PC-3 (cell line): ENCODE measurements around the gene ALOX12B. TPM values are rescaled to one million over a fixed set of nuclear protein-coding genes. Genes with fewer than 3 reads are reported as not detected.

ENCODE experiments used
- ATAC-seq: fragments of 200-7000 bp; cut with Tn5 transposase; 2 replicates; pipeline ENCODE4 v1.9.1; 2020; ENCODE audit warnings: mild to moderate bottlenecking, moderate library complexity
- BruUV-seq: library from RNA; stranded (reverse); fragments of 400-500 nt; replicated peaks from 2 replicates; lab custom pipeline; 2021; lab: Mats Ljungman, UMichigan
- CTCF ChIA-PET: fragments of 300-600 bp; sonication (Branson Sonifier 250); formaldehyde crosslinking; loops from one replicate; lab custom pipeline; 2022; ENCODE audit warnings: antibody characterized with exemption; lab: Charles Lee
- POLR2A ChIA-PET: fragments of 300-600 bp; sonication (Branson Sonifier 250); formaldehyde crosslinking; loops from one replicate; lab custom pipeline; 2022; ENCODE audit warnings: antibody characterized with exemption; ENCODE audit not compliant: unreplicated experiment; lab: Charles Lee
- DNase-seq: peaks from one replicate; pipeline ENCODE4 v3.0.0-alpha.2; 2015
- H2AFZ ChIP-seq: fragments of 300-600 bp; sonication (generic); 2 replicates; pipeline ENCODE4 v1.6.0; 2016; ENCODE audit warnings: antibody characterized with exemption, low read length
- H3F3A ChIP-seq: fragments of 300-600 bp; sonication (generic); one replicate; pipeline ENCODE4 v1.6.0; 2017; ENCODE audit warnings: antibody characterized with exemption, low read length, control low read depth, mild to moderate bottlenecking; ENCODE audit not compliant: unreplicated experiment
- H3K27ac ChIP-seq: fragments of 300-600 bp; sonication (generic); 2 replicates; pipeline ENCODE4 v1.5.1; 2016; ENCODE audit warnings: mild to moderate bottlenecking, low read length
- H3K27me3 ChIP-seq: fragments of 300-600 bp; sonication (generic); 2 replicates; pipeline ENCODE4 v1.6.1; 2016; ENCODE audit warnings: low read length, mixed read lengths
- H3K36me3 ChIP-seq: fragments of 300-600 bp; sonication (generic); 2 replicates; pipeline ENCODE4 v1.6.1; 2016; ENCODE audit warnings: low read depth, mixed run types, low read length, mixed read lengths
- H3K4me1 ChIP-seq: fragments of 300-600 bp; sonication (generic); 2 replicates; pipeline ENCODE4 v1.5.1; 2016; ENCODE audit warnings: low read length; ENCODE audit not compliant: insufficient read depth
- H3K4me2 ChIP-seq: fragments of 300-600 bp; sonication (generic); 2 replicates; pipeline ENCODE4 v1.6.0; 2016; ENCODE audit warnings: low read length
- H3K4me3 ChIP-seq: fragments of 300-600 bp; sonication (generic); 2 replicates; pipeline ENCODE4 v1.5.1; 2016; ENCODE audit warnings: mild to moderate bottlenecking, low read length, mixed read lengths
- H3K79me2 ChIP-seq: fragments of 300-600 bp; sonication (generic); 2 replicates; pipeline ENCODE4 v1.6.1; 2017; ENCODE audit warnings: low read length, mixed read lengths
- H3K9ac ChIP-seq: fragments of 300-600 bp; sonication (generic); 2 replicates; pipeline ENCODE4 v1.6.0; 2016; ENCODE audit warnings: mild to moderate bottlenecking, low read length
- H3K9me2 ChIP-seq: fragments of 300-600 bp; sonication (generic); replicated peaks from 2 replicates; pipeline ENCODE4 v1.6.1; 2016; ENCODE audit warnings: mixed run types, low read length, mixed read lengths
- H3K9me3 ChIP-seq: fragments of 300-600 bp; sonication (generic); 2 replicates; pipeline ENCODE4 v1.6.1; 2016; ENCODE audit warnings: low read length, mixed read lengths
- H4K20me1 ChIP-seq: fragments of 300-600 bp; sonication (generic); 2 replicates; pipeline ENCODE4 v1.6.1; 2016; ENCODE audit warnings: low read length, mixed read lengths
- EZH2 ChIP-seq: fragments of 300-600 bp; sonication (generic); IDR thresholded peaks from one replicate; pipeline ENCODE4 v1.6.1; 2017; ENCODE audit warnings: antibody characterized with exemption, mild to moderate bottlenecking, low read length; ENCODE audit not compliant: unreplicated experiment
- EZH2phosphoT487 ChIP-seq: fragments of 300-600 bp; sonication (generic); IDR thresholded peaks from 2 replicates; pipeline ENCODE4 v1.6.1; 2018; ENCODE audit warnings: mild to moderate bottlenecking, antibody characterized with exemption, low read length, borderline replicate concordance
- intact Hi-C: fragments of 100-400 bp; cut with micrococcal nuclease; formaldehyde crosslinking; loops from 2 replicates; pipeline ENCODE4 v1.9.0; 2023
- total RNA-seq: library from RNA; depleted of rRNA; stranded (reverse); fragments of >200 nt; gene quantifications from 2 replicates; pipeline ENCODE4 v1.2.3, GENCODE V29; 2014
- TF ChIP-seq, protein P1 (sequence below): fragments of 300-600 bp; sonication (generic); conservative IDR thresholded peaks from 2 replicates; pipeline ENCODE4 v1.5.1; 2017; ENCODE audit warnings: antibody characterized with exemption, low read depth, mild to moderate bottlenecking, low read length

Gene ALOX12B
- total RNA-seq, 1 experiment from 2014 or later: 0.55 TPM

DNA sequence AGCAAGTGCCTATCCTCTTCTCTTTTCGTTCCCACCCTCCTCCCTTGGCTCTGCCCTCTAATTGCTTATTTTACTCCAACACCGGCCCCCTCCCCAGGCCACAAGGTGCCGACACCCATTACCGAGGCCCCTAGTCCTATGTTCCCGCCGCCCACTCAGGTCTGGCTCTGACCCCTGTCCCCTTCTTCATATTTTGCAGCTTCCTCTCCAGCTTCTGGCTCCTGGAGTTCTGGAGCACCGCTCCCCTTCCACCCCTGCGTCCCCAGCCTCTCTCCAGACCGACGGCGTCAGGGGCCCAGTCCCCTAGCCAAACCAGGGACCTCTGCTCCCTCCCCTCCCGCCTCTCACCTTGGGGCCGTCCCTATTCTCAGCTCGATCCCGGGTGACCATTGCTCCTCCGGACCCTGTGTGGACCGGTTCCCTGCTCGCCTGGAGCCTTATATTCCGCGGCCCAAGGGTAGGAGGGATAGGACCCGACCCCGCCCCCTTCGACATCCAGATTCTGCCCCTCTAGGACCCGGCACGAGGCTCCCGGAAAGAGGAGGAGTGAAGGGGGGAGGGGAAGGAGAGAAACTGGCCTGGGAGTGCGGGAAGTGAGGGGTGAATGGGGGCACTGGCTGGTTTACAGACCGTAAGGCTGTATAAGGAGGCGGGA lies 36.3 kb upstream of the ALOX12B start, which contains the start of gene HES7:
TSS of gene HES7 (minus strand) at position 412 of the 655 bp plus-strand sequence. CDS start at position 390, 22 bp downstream.
- Histone ChIP-seq H3K36me3 (no peaks in the 10 kb centered on the region), H3K27me3 (no peaks in the 10 kb centered on the region), H3K4me2 (peak within 1 kb of the TSS; percentile 96), H3K9ac (no peak within 1 kb of the TSS), H3K27ac (no peak within 1 kb of the TSS), H2AFZ (peak within 1 kb of the TSS; percentile 82), H3K9me2 (no peaks in the 10 kb centered on the region), H4K20me1 (peaks cover 3% of the 10 kb centered on the region), H3K9me3 (no peaks in the 10 kb centered on the region), H3K79me2 (no peaks in the 10 kb centered on the region), H3K4me3 (peak within 1 kb of the TSS; percentile 91), H3F3A (peaks cover 7% of the 10 kb centered on the region), H3K4me1 (peaks cover 13% of the 10 kb centered on the region; the same call in 1 of the 2 replicates)
- ATAC-seq: no peak
- no TSS peak for BruUV-seq
- no peak for TF ChIP-seq EZH2phosphoT487
- intact Hi-C loops: no loop called here
- POLR2A ChIA-PET: no interaction called here
- DNase-seq: peak; percentile 4
- CTCF ChIA-PET: interaction anchor here (1.1 kb wide), 1 partner anchor 50 kb away, joined by 3 read pairs; no protein-coding TSS in a partner anchor

DNA sequence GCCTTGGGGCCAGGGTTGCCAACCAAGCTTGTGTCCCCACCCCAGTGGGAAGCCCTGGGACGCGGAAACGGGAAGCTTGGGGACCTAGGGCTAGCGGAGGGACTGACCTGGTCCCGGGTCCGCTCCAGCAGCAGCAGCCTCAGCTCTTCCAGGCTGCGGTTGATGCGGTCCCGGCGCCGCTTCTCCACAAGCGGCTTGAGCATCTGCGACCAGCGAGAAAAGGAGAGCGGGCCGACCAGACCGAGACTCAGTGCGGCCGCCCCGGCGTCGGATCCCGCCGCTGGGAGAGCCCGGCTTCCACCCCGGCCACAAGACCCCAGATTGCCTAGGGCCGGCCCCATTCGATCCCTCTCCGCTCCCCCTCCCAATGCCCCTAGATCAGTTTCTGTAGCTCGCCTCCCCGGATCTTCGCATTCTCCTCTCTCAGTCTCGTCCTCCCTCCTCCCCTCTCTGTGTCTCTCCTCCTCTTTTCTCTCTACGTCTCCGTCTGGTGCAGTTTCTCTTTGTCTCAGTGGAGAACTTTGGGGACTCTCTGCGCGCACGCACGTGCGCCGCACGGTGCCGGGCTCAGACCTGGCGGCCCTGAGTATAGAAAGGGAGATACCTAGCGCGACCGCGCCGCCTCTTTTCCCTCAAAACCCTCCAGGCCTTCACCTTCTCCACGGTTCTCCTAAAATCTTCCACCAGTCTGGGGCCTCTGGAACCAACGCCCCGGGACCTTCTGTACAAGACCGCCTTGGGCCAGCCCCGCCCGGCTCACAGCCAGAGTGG lies 35.6 kb upstream of the ALOX12B start:
- intact Hi-C loops: no loop called here
- DNase-seq: peak; percentile 16
- H3K9me3 ChIP-seq: no peaks in the 10 kb centered on the region
- CTCF ChIA-PET: no interaction called here
- peak overlapping the region; percentile 82 for H2AFZ ChIP-seq
- H3K4me1 ChIP-seq: peaks cover 13% of the 10 kb centered on the region; the same call in 1 of the 2 replicates
- ATAC-seq: no peak
- H3K4me3 ChIP-seq: peak overlapping the region; percentile 91
- no peaks in the 10 kb centered on the region for H3K36me3 ChIP-seq
- no peak overlapping the region for H3K27ac ChIP-seq
- H3K4me2 ChIP-seq: peak overlapping the region; percentile 96
- no peaks in the 10 kb centered on the region for H3K9me2 ChIP-seq
- no peaks in the 10 kb centered on the region for H3K79me2 ChIP-seq
- POLR2A ChIA-PET: no interaction called here
- H3K27me3 ChIP-seq: no peaks in the 10 kb centered on the region
- no peak overlapping the region for H3K9ac ChIP-seq
- TF ChIP-seq, protein P1, sequence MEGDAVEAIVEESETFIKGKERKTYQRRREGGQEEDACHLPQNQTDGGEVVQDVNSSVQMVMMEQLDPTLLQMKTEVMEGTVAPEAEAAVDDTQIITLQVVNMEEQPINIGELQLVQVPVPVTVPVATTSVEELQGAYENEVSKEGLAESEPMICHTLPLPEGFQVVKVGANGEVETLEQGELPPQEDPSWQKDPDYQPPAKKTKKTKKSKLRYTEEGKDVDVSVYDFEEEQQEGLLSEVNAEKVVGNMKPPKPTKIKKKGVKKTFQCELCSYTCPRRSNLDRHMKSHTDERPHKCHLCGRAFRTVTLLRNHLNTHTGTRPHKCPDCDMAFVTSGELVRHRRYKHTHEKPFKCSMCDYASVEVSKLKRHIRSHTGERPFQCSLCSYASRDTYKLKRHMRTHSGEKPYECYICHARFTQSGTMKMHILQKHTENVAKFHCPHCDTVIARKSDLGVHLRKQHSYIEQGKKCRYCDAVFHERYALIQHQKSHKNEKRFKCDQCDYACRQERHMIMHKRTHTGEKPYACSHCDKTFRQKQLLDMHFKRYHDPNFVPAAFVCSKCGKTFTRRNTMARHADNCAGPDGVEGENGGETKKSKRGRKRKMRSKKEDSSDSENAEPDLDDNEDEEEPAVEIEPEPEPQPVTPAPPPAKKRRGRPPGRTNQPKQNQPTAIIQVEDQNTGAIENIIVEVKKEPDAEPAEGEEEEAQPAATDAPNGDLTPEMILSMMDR: no peak
- TF ChIP-seq EZH2phosphoT487: no peak
- no peak for TF ChIP-seq EZH2
- H4K20me1 ChIP-seq: peaks cover 3% of the 10 kb centered on the region
- BruUV-seq: no TSS peak
- H3F3A ChIP-seq: peaks cover 7% of the 10 kb centered on the region

DNA sequence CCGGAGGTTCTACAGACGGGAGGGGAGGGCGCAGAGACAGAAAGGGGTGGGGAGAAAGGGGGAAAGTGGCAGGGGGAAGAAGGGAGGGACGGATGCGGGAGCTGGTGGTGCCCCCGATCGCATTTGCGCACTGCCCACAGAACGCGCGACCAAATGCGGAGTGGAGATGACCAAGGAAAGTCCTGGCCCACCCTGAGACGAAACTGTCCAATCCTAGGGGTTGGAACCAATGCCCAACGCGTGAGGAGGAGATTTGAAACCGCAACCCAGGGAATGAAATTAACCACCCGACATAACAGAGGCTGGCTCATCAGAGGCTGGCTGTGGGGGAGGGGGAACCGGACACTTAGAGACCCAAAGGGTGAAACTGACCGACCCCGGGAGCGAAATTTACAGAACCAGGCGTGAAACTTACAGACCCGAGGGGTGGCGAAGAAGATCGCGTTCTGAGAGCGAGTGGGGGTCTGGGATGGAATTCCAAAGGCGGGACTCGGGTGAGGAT lies 35.0 kb upstream of the ALOX12B start:
- Histone ChIP-seq H3F3A (peaks cover 7% of the 10 kb centered on the region), H4K20me1 (peaks cover 3% of the 10 kb centered on the region), H3K4me3 (peak overlapping the region; percentile 91), H3K9me3 (no peaks in the 10 kb centered on the region), H3K27ac (no peak overlapping the region), H3K4me2 (peak overlapping the region; percentile 96), H2AFZ (peak overlapping the region; percentile 82), H3K9me2 (no peaks in the 10 kb centered on the region), H3K36me3 (no peaks in the 10 kb centered on the region), H3K27me3 (no peaks in the 10 kb centered on the region), H3K9ac (no peak overlapping the region), H3K79me2 (no peaks in the 10 kb centered on the region), H3K4me1 (peaks cover 16% of the 10 kb centered on the region; the same call in 1 of the 2 replicates)
- no peak for ATAC-seq
- intact Hi-C loops: no loop called here
- DNase-seq: peak; percentile 5
- ChIA-PET CTCF (no interaction called here), POLR2A (no interaction called here)
- BruUV-seq: no TSS peak
- TF ChIP-seq EZH2 (no peak), EZH2phosphoT487 (no peak)
- TF ChIP-seq, protein P1: no peak
